Measurements from ENCODE around the gene MAP1LC3C. TPM values are rescaled to one million over a fixed set of nuclear protein-coding genes. Genes with fewer than 3 reads are reported as not detected.
"Not testable (repeated sequence)": the region's sequence is repeated elsewhere in the genome, so short reads cannot be mapped to it uniquely, and the experiment has no call there.

Gene MAP1LC3C
- total RNA-seq, 1 experiment from 2014 or later = 0.67 TPM

GRCh38 chr1:241988389-241988930 is 10.4 kb downstream of the MAP1LC3C start:
- not testable (repeated sequence) for H3K4me1 ChIP-seq (ENCODE audit: low read length); H3K9ac ChIP-seq (ENCODE audit: low read length); H3K9me3 ChIP-seq (ENCODE audit: low read length); H2AFZ ChIP-seq (ENCODE audit: low read length); H3K4me2 ChIP-seq (ENCODE audit: low read depth, low read length, poor library complexity, severe bottlenecking); H3K27me3 ChIP-seq (ENCODE audit: low read length); H3K79me2 ChIP-seq (ENCODE audit: low read length); H3K36me3 ChIP-seq (ENCODE audit: insufficient read depth, low read length); H4K20me1 ChIP-seq (ENCODE audit: insufficient read depth, low read depth, low read length); H3K4me3 ChIP-seq (ENCODE audit: low read length); H3K27ac ChIP-seq (ENCODE audit: low read length); DNase-seq; H3K9me2 ChIP-seq (replicated peaks; ENCODE audit: insufficient read depth, low read length)

DNA sequence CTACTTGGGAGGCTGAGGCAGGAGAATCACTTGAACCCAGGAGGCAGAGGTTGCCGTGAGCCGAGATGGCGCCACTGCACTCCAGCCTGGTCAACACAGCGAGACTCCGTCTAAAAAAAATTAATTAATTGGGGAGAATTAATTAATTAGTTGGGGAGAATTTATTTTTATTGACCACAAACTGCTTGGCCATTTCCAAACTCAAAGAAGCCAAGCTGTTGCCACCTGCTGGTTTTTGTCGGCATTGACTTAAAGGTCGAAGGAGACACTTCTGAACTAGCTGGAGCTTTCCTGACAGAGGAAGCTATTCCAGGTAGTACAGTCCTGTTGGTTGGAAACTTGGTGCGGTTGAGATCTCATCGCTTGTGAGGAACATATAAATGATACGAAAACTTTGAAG is 13.1 kb downstream of the MAP1LC3C start:
- no peaks in the 10 kb centered on the region for H3K9me3 ChIP-seq (ENCODE audit: low read length)
- H3K9me2 ChIP-seq (replicated peaks; ENCODE audit: insufficient read depth, low read length) = no peaks in the 10 kb centered on the region
- H3K27me3 ChIP-seq (ENCODE audit: low read length) = no peaks in the 10 kb centered on the region
- no peak overlapping the region for H2AFZ ChIP-seq (ENCODE audit: low read length)
- H4K20me1 ChIP-seq (ENCODE audit: insufficient read depth, low read depth, low read length) = no peaks in the 10 kb centered on the region
- no peak overlapping the region for H3K4me3 ChIP-seq (ENCODE audit: low read length)
- peak; percentile 75 for DNase-seq
- no peak overlapping the region for H3K4me2 ChIP-seq (ENCODE audit: low read depth, low read length, poor library complexity, severe bottlenecking)
- no peak overlapping the region for H3K9ac ChIP-seq (ENCODE audit: low read length)
- no peaks in the 10 kb centered on the region for H3K4me1 ChIP-seq (ENCODE audit: low read length)
- no peak overlapping the region for H3K27ac ChIP-seq (ENCODE audit: low read length)
- H3K79me2 ChIP-seq (ENCODE audit: low read length) = no peaks in the 10 kb centered on the region
- no peaks in the 10 kb centered on the region for H3K36me3 ChIP-seq (ENCODE audit: insufficient read depth, low read length)

DNA sequence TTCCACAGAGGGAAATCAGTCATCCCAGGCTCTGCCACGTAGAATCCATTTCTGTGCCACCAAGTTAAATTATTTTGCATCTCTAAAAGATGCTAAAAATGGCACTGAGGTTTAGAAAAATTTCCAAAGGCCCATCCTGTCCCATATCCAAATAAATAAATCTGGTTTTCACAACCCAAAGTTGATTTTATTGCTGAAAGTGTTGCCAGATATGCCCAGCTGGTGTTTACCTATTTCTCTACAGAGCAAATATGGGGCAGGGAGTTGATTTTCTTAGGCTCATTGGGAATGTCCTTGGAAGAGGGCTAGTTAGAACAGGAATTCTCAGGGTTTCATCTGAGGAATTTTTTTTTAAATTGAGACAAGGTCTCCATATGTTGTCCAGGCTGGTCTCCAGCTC is 19.0 kb downstream of the MAP1LC3C start:
- H3K4me3 ChIP-seq (ENCODE audit: low read length) = no peak overlapping the region
- no peak overlapping the region for H3K4me2 ChIP-seq (ENCODE audit: low read depth, low read length, poor library complexity, severe bottlenecking)
- H3K27ac ChIP-seq (ENCODE audit: low read length) = no peak overlapping the region
- H4K20me1 ChIP-seq (ENCODE audit: insufficient read depth, low read depth, low read length) = no peaks in the 10 kb centered on the region
- H3K9me2 ChIP-seq (replicated peaks; ENCODE audit: insufficient read depth, low read length) = no peaks in the 10 kb centered on the region
- H3K9me3 ChIP-seq (ENCODE audit: low read length) = no peaks in the 10 kb centered on the region
- H3K9ac ChIP-seq (ENCODE audit: low read length) = no peak overlapping the region
- H3K36me3 ChIP-seq (ENCODE audit: insufficient read depth, low read length) = no peaks in the 10 kb centered on the region
- no peaks in the 10 kb centered on the region for H3K4me1 ChIP-seq (ENCODE audit: low read length)
- no peak for DNase-seq
- no peak overlapping the region for H2AFZ ChIP-seq (ENCODE audit: low read length)
- no peaks in the 10 kb centered on the region for H3K79me2 ChIP-seq (ENCODE audit: low read length)
- no peaks in the 10 kb centered on the region for H3K27me3 ChIP-seq (ENCODE audit: low read length)

GRCh38 chr1:241979071-241979470 is 19.8 kb downstream of the MAP1LC3C start:
- H3K9me3 ChIP-seq (ENCODE audit: low read length) = no peaks in the 10 kb centered on the region
- no peaks in the 10 kb centered on the region for H3K79me2 ChIP-seq (ENCODE audit: low read length)
- DNase-seq = no peak
- H2AFZ ChIP-seq (ENCODE audit: low read length) = no peak overlapping the region
- no peak overlapping the region for H3K4me3 ChIP-seq (ENCODE audit: low read length)
- no peak overlapping the region for H3K9ac ChIP-seq (ENCODE audit: low read length)
- no peak overlapping the region for H3K4me2 ChIP-seq (ENCODE audit: low read depth, low read length, poor library complexity, severe bottlenecking)
- no peaks in the 10 kb centered on the region for H3K4me1 ChIP-seq (ENCODE audit: low read length)
- H3K36me3 ChIP-seq (ENCODE audit: insufficient read depth, low read length) = no peaks in the 10 kb centered on the region
- H3K27ac ChIP-seq (ENCODE audit: low read length) = no peak overlapping the region
- no peaks in the 10 kb centered on the region for H3K9me2 ChIP-seq (replicated peaks; ENCODE audit: insufficient read depth, low read length)
- no peaks in the 10 kb centered on the region for H4K20me1 ChIP-seq (ENCODE audit: insufficient read depth, low read depth, low read length)
- no peaks in the 10 kb centered on the region for H3K27me3 ChIP-seq (ENCODE audit: low read length)

DNA sequence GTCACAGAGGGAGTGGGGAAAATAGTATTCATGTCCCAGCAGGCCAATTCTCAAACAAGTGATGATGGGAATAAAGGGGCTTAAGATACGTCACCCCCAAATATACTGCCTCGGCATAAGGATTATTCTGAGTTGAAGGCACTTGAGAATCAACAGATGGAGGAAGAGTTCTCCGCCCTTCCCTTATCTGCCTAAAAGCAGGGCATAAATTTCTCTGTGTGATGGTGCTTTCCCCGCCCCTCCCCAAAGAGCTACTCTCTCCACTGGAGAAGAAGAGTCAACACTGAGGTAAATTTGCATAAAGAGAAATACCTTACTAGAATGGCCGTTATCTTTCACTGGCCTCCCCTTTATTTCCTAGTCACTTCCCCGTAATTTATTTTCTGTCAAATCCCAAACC is 22.7 kb downstream of the MAP1LC3C start:
- Histone ChIP-seq H3K4me2 (ENCODE audit: low read depth, low read length, poor library complexity, severe bottlenecking) (no peak overlapping the region), H2AFZ (ENCODE audit: low read length) (no peak overlapping the region)

GRCh38 chr1:241972703-241973369 is 26.1 kb downstream of the MAP1LC3C start:
- Histone ChIP-seq H3K4me3 (ENCODE audit: low read length) (no peak overlapping the region), H3K4me2 (ENCODE audit: low read depth, low read length, poor library complexity, severe bottlenecking) (no peak overlapping the region), H3K4me1 (ENCODE audit: low read length) (no peaks in the 10 kb centered on the region), H3K36me3 (ENCODE audit: insufficient read depth, low read length) (no peaks in the 10 kb centered on the region), H3K9ac (ENCODE audit: low read length) (no peak overlapping the region), H3K27ac (ENCODE audit: low read length) (no peak overlapping the region), H3K79me2 (ENCODE audit: low read length) (no peaks in the 10 kb centered on the region), H3K27me3 (ENCODE audit: low read length) (no peaks in the 10 kb centered on the region), H3K9me2 (replicated peaks; ENCODE audit: insufficient read depth, low read length) (no peaks in the 10 kb centered on the region), H2AFZ (ENCODE audit: low read length) (no peak overlapping the region; the same call in 1 of the 2 replicates), H4K20me1 (ENCODE audit: insufficient read depth, low read depth, low read length) (no peaks in the 10 kb centered on the region), H3K9me3 (ENCODE audit: low read length) (no peaks in the 10 kb centered on the region)
- no peak for DNase-seq

More for the DNA sequence above, 22.7 kb downstream of the MAP1LC3C start:
- no peaks in the 10 kb centered on the region for H3K4me1 ChIP-seq (ENCODE audit: low read length)
- H3K36me3 ChIP-seq (ENCODE audit: insufficient read depth, low read length) = no peaks in the 10 kb centered on the region
- H3K9ac ChIP-seq (ENCODE audit: low read length) = no peak overlapping the region
- H3K27ac ChIP-seq (ENCODE audit: low read length) = no peak overlapping the region
- no peaks in the 10 kb centered on the region for H3K9me2 ChIP-seq (replicated peaks; ENCODE audit: insufficient read depth, low read length)
- no peak overlapping the region for H3K4me3 ChIP-seq (ENCODE audit: low read length)
- no peaks in the 10 kb centered on the region for H3K9me3 ChIP-seq (ENCODE audit: low read length)
- no peaks in the 10 kb centered on the region for H4K20me1 ChIP-seq (ENCODE audit: insufficient read depth, low read depth, low read length)
- no peak for DNase-seq
- H3K79me2 ChIP-seq (ENCODE audit: low read length) = no peaks in the 10 kb centered on the region
- H3K27me3 ChIP-seq (ENCODE audit: low read length) = no peaks in the 10 kb centered on the region

GRCh38 chr1:241968611-241969010 is 30.3 kb downstream of the MAP1LC3C start:
- Histone ChIP-seq H3K79me2 (ENCODE audit: low read length) (no peaks in the 10 kb centered on the region), H3K9me2 (replicated peaks; ENCODE audit: insufficient read depth, low read length) (no peaks in the 10 kb centered on the region), H3K4me2 (ENCODE audit: low read depth, low read length, poor library complexity, severe bottlenecking) (no peak overlapping the region), H3K4me1 (ENCODE audit: low read length) (no peaks in the 10 kb centered on the region), H3K27me3 (ENCODE audit: low read length) (no peaks in the 10 kb centered on the region), H4K20me1 (ENCODE audit: insufficient read depth, low read depth, low read length) (no peaks in the 10 kb centered on the region), H2AFZ (ENCODE audit: low read length) (no peak overlapping the region), H3K9me3 (ENCODE audit: low read length) (no peaks in the 10 kb centered on the region), H3K36me3 (ENCODE audit: insufficient read depth, low read length) (no peaks in the 10 kb centered on the region), H3K4me3 (ENCODE audit: low read length) (no peak overlapping the region), H3K27ac (ENCODE audit: low read length) (no peak overlapping the region), H3K9ac (ENCODE audit: low read length) (no peak overlapping the region)
- no peak for DNase-seq

DNA sequence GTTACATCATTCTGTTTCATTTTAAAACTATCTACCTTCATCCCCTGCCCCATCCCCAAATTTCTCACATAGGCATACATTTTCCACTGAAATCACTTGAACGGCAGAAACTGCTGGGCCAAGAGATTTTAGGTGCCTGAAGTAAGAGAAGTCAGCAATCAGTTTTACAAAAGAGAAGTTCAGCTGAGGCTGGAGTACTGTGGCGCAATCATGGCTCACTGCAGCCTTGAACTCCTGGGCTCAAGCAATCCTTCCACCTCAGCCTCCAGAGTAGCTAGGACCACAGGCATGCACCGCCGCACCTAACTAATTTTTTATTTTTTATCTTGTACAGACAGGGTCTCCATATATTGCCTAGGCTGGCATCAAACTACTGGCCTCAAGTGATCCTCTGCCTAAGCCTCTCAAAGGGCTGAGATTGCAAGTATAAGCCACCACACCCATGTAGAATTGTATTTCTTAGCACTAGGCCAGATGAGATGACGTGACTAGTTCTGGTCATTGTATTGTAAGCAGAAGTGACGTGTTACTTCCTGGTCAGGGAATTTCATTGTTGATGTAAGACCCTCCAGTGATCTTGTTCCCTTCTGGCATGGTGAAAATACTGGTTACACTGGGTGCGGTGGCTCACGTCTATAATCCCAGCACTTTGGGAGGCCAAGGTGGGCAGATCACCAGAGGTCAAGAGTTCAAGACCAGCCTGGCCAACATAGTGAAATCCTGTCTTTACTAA is 34.2 kb downstream of the MAP1LC3C start:
- Histone ChIP-seq H4K20me1 (ENCODE audit: insufficient read depth, low read depth, low read length) (no peaks in the 10 kb centered on the region), H2AFZ (ENCODE audit: low read length) (no peak overlapping the region), H3K36me3 (ENCODE audit: insufficient read depth, low read length) (no peaks in the 10 kb centered on the region), H3K4me1 (ENCODE audit: low read length) (no peaks in the 10 kb centered on the region), H3K9me3 (ENCODE audit: low read length) (no peaks in the 10 kb centered on the region), H3K79me2 (ENCODE audit: low read length) (no peaks in the 10 kb centered on the region), H3K9ac (ENCODE audit: low read length) (no peak overlapping the region), H3K4me2 (ENCODE audit: low read depth, low read length, poor library complexity, severe bottlenecking) (no peak overlapping the region), H3K4me3 (ENCODE audit: low read length) (no peak overlapping the region), H3K27me3 (ENCODE audit: low read length) (no peaks in the 10 kb centered on the region), H3K27ac (ENCODE audit: low read length) (no peak overlapping the region), H3K9me2 (replicated peaks; ENCODE audit: insufficient read depth, low read length) (no peaks in the 10 kb centered on the region)
- DNase-seq = no peak

Data from Karpas-422 (cell line).